ENCODE data around the gene MEF2A. TPM values are rescaled to one million over a fixed set of nuclear protein-coding genes. Genes with fewer than 3 reads are reported as not detected.

Gene MEF2A
- 26.7 and 38.1 TPM in 2 replicates for total RNA-seq

GRCh38 chr15:99565299-99566156, at the start of gene MEF2A:
TSS of gene MEF2A (plus strand) at chr15:99565984. CDS start at chr15:99633120, 67,136 bp downstream.

GRCh38 chr15:99733268-99734039, 167.7 kb downstream of the MEF2A start, which contains the start of gene LYSMD4:
TSS of gene LYSMD4 (minus strand) at chr15:99733437. CDS start at chr15:99731999, 1,438 bp downstream.

Other genes with a start within 250 kb of the MEF2A start
- gene LYSMD4, start 167.5 kb downstream of the MEF2A start, total RNA-seq = 5.8 and 9.2 TPM in 2 replicates